Smooth muscle cell of the brain vasculature (primary cell): Measurements from ENCODE around the gene TFDP3.

Experiments used
- DNase-seq: peaks from one replicate; pipeline ENCODE4 v3.0.0-alpha.2; 2012; ENCODE audit warnings: low read depth, low spot score

The TFDP3 gene

GRCh38 chrX:133188631-133189030 lies 29.5 kb downstream of the TFDP3 start:
- DNase-seq = no peak

GRCh38 chrX:133185938-133186337 lies 32.2 kb downstream of the TFDP3 start:
- DNase-seq = no peak

- DNase-seq = no peak
Observed at GRCh38 chrX:133185119-133185518, 33.0 kb downstream of the TFDP3 start.

GRCh38 chrX:133183806-133184205 lies 34.3 kb downstream of the TFDP3 start:
- no peak for DNase-seq

- no peak for DNase-seq
Observed at GRCh38 chrX:133179500-133179899, 38.7 kb downstream of the TFDP3 start.

- no peak for DNase-seq
Observed at GRCh38 chrX:133177202-133177601, 41.0 kb downstream of the TFDP3 start.

- no peak for DNase-seq
Observed at GRCh38 chrX:133175605-133176004, 42.5 kb downstream of the TFDP3 start.

GRCh38 chrX:133175162-133175561 lies 43.0 kb downstream of the TFDP3 start:
- DNase-seq = no peak

- DNase-seq = no peak
Observed at GRCh38 chrX:133171962-133172708, 46.0 kb downstream of the TFDP3 start.
